SK-N-SH treated with all-trans-retinoic acid at 6 μM for 48 hours (cell line): ENCODE measurements around the gene B3GNT7.

Experiments used
- ATAC-seq: fragments of 200-7000 bp; cut with Tn5 transposase; 3 replicates; pipeline ENCODE4 v1.9.1; 2020; ENCODE audit warnings: mild to moderate bottlenecking, moderate library complexity
- ARNTL ChIP-seq: fragments of 450-650 bp; formaldehyde crosslinking; IDR thresholded peaks from 2 replicates; pipeline ENCODE4 v1.5.0; 2020; ENCODE audit warnings: low read depth, mild to moderate bottlenecking, moderate library complexity, borderline replicate concordance
- BACH2 ChIP-seq: fragments of 250-450 bp; sonication (Bioruptor Pico); IDR thresholded peaks from 2 replicates; pipeline ENCODE4 v1.9.0; 2021; ENCODE audit warnings: mild to moderate bottlenecking, borderline replicate concordance
- CREB5 ChIP-seq: fragments of 250-450 bp; sonication (Bioruptor Pico); IDR thresholded peaks from 2 replicates; pipeline ENCODE4 v1.5.1; 2020; ENCODE audit warnings: low read depth, mild to moderate bottlenecking, moderate library complexity
- CSDC2 ChIP-seq: fragments of 250-450 bp; sonication (Bioruptor Pico); IDR thresholded peaks from 2 replicates; pipeline ENCODE4 v1.5.0; 2020; ENCODE audit warnings: mild to moderate bottlenecking, moderate library complexity
- CSRNP3 ChIP-seq: fragments of 250-450 bp; sonication (Bioruptor Pico); IDR thresholded peaks from 2 replicates; pipeline ENCODE4 v1.5.1; 2021; ENCODE audit warnings: mild to moderate bottlenecking, moderate library complexity
- ESRRG ChIP-seq: fragments of 250-450 bp; sonication (Bioruptor Pico); IDR thresholded peaks from 2 replicates; pipeline ENCODE4 v1.6.1; 2021; ENCODE audit warnings: mild to moderate bottlenecking
- GLIS3 ChIP-seq: fragments of 250-450 bp; sonication (Bioruptor Pico); IDR thresholded peaks from 2 replicates; pipeline ENCODE4 v1.5.0; 2020; ENCODE audit warnings: mild to moderate bottlenecking, moderate library complexity
- ISL1 ChIP-seq: fragments of 250-450 bp; sonication (Bioruptor Pico); IDR thresholded peaks from 2 replicates; pipeline ENCODE4 v2.1.2; 2022; ENCODE audit warnings: mild to moderate bottlenecking, moderate library complexity
- OSR1 ChIP-seq: fragments of 250-450 bp; sonication (Bioruptor Pico); IDR thresholded peaks from 2 replicates; pipeline ENCODE4 v1.8.0; 2022; ENCODE audit warnings: moderate library complexity, mild to moderate bottlenecking, inconsistent platforms
- PATZ1 ChIP-seq: fragments of 250-450 bp; sonication (Bioruptor Pico); IDR thresholded peaks from 2 replicates; pipeline ENCODE4 v1.8.0; 2020; ENCODE audit warnings: mild to moderate bottlenecking, moderate library complexity, borderline replicate concordance
- POU6F1 ChIP-seq: fragments of 250-450 bp; sonication (Bioruptor Pico); IDR thresholded peaks from 2 replicates; pipeline ENCODE4 v1.8.0; 2021; ENCODE audit warnings: low read depth, mild to moderate bottlenecking, moderate library complexity, borderline replicate concordance
- PPARA ChIP-seq: fragments of 250-450 bp; sonication (Bioruptor Pico); IDR thresholded peaks from 2 replicates; pipeline ENCODE4 v1.5.0; 2020; ENCODE audit warnings: mild to moderate bottlenecking, borderline replicate concordance
- RARB ChIP-seq: fragments of 250-450 bp; sonication (Bioruptor Pico); IDR thresholded peaks from 2 replicates; pipeline ENCODE4 v1.8.0; 2021; ENCODE audit warnings: mild to moderate bottlenecking, moderate library complexity
- SNAI2 ChIP-seq: fragments of 250-450 bp; sonication (Bioruptor Pico); IDR thresholded peaks from 2 replicates; pipeline ENCODE4 v1.5.0; 2020; ENCODE audit warnings: mild to moderate bottlenecking, moderate library complexity
- TCF4 ChIP-seq: fragments of 250-450 bp; sonication (Bioruptor Pico); IDR thresholded peaks from 2 replicates; pipeline ENCODE4 v1.8.0; 2021; ENCODE audit warnings: mild to moderate bottlenecking, moderate library complexity, borderline replicate concordance
- TOX ChIP-seq: fragments of 250-450 bp; sonication (Bioruptor Pico); IDR thresholded peaks from 2 replicates; pipeline ENCODE4 v1.8.0; 2021; ENCODE audit warnings: mild to moderate bottlenecking, moderate library complexity, borderline replicate concordance
- ZC3H10 ChIP-seq: fragments of 250-450 bp; sonication (Bioruptor Pico); IDR thresholded peaks from 2 replicates; pipeline ENCODE4 v1.5.1; 2021; ENCODE audit warnings: mild to moderate bottlenecking, moderate library complexity
- ZFP3 ChIP-seq: fragments of 250-450 bp; sonication (Bioruptor Pico); IDR thresholded peaks from 2 replicates; pipeline ENCODE4 v1.5.0; 2020; ENCODE audit warnings: mild to moderate bottlenecking, moderate library complexity
- ZFP30 ChIP-seq: fragments of 450-650 bp; formaldehyde crosslinking; IDR thresholded peaks from 2 replicates; pipeline ENCODE4 v1.5.0; 2022; ENCODE audit warnings: mild to moderate bottlenecking, moderate library complexity
- ZNF565 ChIP-seq: fragments of 450-650 bp; formaldehyde crosslinking; conservative IDR thresholded peaks from 2 replicates; pipeline ENCODE4 v1.5.0; 2020; ENCODE audit warnings: low read depth, mild to moderate bottlenecking, moderate library complexity
- ZNF70 ChIP-seq: fragments of 450-650 bp; formaldehyde crosslinking; IDR thresholded peaks from 2 replicates; pipeline ENCODE4 v1.5.0; 2020; ENCODE audit warnings: mild to moderate bottlenecking, moderate library complexity
- ZNF8 ChIP-seq: fragments of 450-650 bp; formaldehyde crosslinking; IDR thresholded peaks from 2 replicates; pipeline ENCODE4 v1.5.0; 2020; ENCODE audit warnings: mild to moderate bottlenecking, moderate library complexity

The B3GNT7 gene

DNA sequence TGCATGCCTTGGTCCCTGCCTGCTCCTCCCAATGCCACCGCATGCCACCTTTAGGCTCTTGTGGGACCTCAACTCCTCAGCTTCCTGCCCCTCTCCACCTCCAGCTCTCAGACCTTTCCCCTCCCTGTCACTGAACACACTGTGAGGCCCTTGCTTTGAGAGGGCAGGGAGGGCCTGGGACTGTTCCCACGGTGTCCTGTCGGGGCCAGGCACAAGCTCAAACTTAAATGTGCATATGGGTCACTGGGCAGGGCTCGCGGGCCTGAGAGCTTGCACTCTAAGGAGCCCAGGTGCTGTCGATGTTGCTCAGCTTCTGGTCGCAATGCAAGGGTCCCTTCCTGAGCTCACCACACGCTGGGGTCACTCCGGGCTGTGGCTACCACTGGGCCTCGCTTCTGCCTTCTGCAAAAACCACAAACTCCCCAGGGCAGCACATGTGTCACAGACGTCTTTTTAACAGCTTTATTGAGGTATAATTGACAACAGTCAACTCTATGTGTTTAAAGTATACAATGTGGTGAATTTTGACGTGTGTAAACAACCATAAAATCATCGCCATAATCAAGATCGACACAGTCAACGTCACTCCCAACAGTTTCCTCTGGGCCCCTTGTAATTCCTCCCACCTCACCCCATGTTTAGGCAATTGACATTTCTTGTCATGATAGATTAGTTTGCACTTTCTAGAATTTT is 11.9 kb upstream of the B3GNT7 start:
- no peak for TF ChIP-seq GLIS3 (CRISPR knock-in tag)
- TF ChIP-seq RARB (CRISPR knock-in tag) = no peak
- no peak for TF ChIP-seq ZNF8 (CRISPR knock-in tag)
- TF ChIP-seq SNAI2 (CRISPR knock-in tag) = no peak
- no peak for TF ChIP-seq ZNF565 (CRISPR knock-in tag)
- TF ChIP-seq TCF4 (CRISPR knock-in tag) = no peak
- no peak for TF ChIP-seq ARNTL (CRISPR knock-in tag)
- TF ChIP-seq ZNF70 (CRISPR knock-in tag) = no peak
- TF ChIP-seq POU6F1 (CRISPR knock-in tag) = no peak
- no peak for TF ChIP-seq ESRRG (CRISPR knock-in tag)
- TF ChIP-seq ZC3H10 (CRISPR knock-in tag) = no peak
- TF ChIP-seq BACH2 (CRISPR knock-in tag) = no peak
- no peak for TF ChIP-seq PPARA (CRISPR knock-in tag)
- no peak for TF ChIP-seq ISL1 (CRISPR knock-in tag)
- TF ChIP-seq CSDC2 (CRISPR knock-in tag) = no peak
- TF ChIP-seq CSRNP3 = no peak
- TF ChIP-seq PATZ1 (CRISPR knock-in tag) = no peak
- TF ChIP-seq ZFP30 (CRISPR knock-in tag) = no peak
- TF ChIP-seq OSR1 (CRISPR knock-in tag) = no peak
- ATAC-seq = no peak

DNA sequence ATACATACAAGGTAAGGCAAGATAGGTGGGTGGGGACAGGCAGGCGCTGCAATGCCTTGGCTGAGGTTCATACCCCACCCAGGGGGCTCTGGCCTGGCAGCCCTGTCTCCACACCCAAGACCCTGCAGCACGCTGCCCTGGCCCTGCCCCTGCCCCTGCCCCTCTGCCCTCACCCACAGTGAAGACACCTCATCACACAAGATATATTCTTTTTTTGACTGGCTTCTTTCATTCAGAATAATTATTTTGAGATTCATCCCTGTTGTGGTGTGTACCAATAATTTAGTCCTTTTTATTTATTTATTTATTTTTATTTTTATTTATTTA is 11.4 kb upstream of the B3GNT7 start:
- TF ChIP-seq SNAI2 (CRISPR knock-in tag) = no peak
- no peak for TF ChIP-seq ZFP30 (CRISPR knock-in tag)
- no peak for TF ChIP-seq TCF4 (CRISPR knock-in tag)
- TF ChIP-seq, all 23 proteins: peak for 0
- no peak for ATAC-seq

- ATAC-seq = no peak
Observed at GRCh38 chr2:231384970-231385369, 10.5 kb upstream of the B3GNT7 start.

More at GRCh38 chr2:231384970-231385369, 10.5 kb upstream of the B3GNT7 start:
- TF ChIP-seq SNAI2 (CRISPR knock-in tag) (no peak), ESRRG (CRISPR knock-in tag) (no peak), ZNF70 (CRISPR knock-in tag) (no peak), CSDC2 (CRISPR knock-in tag) (no peak), ZFP30 (CRISPR knock-in tag) (no peak), CSRNP3 (no peak), CREB5 (CRISPR knock-in tag) (no peak), TCF4 (CRISPR knock-in tag) (no peak), TOX (CRISPR knock-in tag) (no peak), RARB (CRISPR knock-in tag) (no peak), PATZ1 (CRISPR knock-in tag) (no peak), ISL1 (CRISPR knock-in tag) (no peak), GLIS3 (CRISPR knock-in tag) (no peak), POU6F1 (CRISPR knock-in tag) (no peak), BACH2 (CRISPR knock-in tag) (no peak), ZFP3 (no peak), PPARA (CRISPR knock-in tag) (no peak)
